Mammary epithelial cell (primary cell): Measurements from ENCODE around the gene KCTD13.

Source experiments
- EZH2 ChIP-seq: IDR thresholded peaks from 2 replicates; pipeline ENCODE4 v1.6.1; 2012; ENCODE audit warnings: low read length, inconsistent platforms, borderline replicate concordance
- TF ChIP-seq, protein P1 (sequence below), 2 donors: IDR thresholded peaks in 1 of 2; conservative IDR thresholded peaks in 1 of 2; 2 replicates each; pipeline ENCODE4 v1.5.1; 2011 to 2012; ENCODE audit warnings: inconsistent platforms in 2 of 2, low read length in 2 of 2, mild to moderate bottlenecking in 2 of 2, control low read depth in 1 of 2, low read depth in 1 of 2; ENCODE audit not compliant: insufficient read depth in 1 of 2; ENCODE audit errors: extremely low read depth in 1 of 2

- TF ChIP-seq, protein P1, sequence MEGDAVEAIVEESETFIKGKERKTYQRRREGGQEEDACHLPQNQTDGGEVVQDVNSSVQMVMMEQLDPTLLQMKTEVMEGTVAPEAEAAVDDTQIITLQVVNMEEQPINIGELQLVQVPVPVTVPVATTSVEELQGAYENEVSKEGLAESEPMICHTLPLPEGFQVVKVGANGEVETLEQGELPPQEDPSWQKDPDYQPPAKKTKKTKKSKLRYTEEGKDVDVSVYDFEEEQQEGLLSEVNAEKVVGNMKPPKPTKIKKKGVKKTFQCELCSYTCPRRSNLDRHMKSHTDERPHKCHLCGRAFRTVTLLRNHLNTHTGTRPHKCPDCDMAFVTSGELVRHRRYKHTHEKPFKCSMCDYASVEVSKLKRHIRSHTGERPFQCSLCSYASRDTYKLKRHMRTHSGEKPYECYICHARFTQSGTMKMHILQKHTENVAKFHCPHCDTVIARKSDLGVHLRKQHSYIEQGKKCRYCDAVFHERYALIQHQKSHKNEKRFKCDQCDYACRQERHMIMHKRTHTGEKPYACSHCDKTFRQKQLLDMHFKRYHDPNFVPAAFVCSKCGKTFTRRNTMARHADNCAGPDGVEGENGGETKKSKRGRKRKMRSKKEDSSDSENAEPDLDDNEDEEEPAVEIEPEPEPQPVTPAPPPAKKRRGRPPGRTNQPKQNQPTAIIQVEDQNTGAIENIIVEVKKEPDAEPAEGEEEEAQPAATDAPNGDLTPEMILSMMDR (conservative IDR thresholded peaks at IDR 0.05 in 1 of 2, IDR thresholded peaks at IDR 0.05 in 1 of 2; ENCODE audit: extremely low read depth in 1 of 2, insufficient read depth in 1 of 2, low read depth in 1 of 2, low read length in 2 of 2): no peak
- no peak for TF ChIP-seq EZH2
These were observed 49.1 kb upstream of the KCTD13 start for GRCh38 chr16:29975134-29975538.
